Breast epithelium (tissue), 4 donors: ENCODE data around the gene UBE4A. TPM values are rescaled to one million over a fixed set of nuclear protein-coding genes. Genes with fewer than 3 reads are reported as not detected.
A peak's percentile ranks its signal among the peaks of the same experiment; 100 is the strongest.

Source experiments
- DNase-seq, 2 donors: peaks; one replicate each; pipeline ENCODE4 v3.0.0-alpha.2; 2019; ENCODE audit warnings: low spot score in 2 of 2
- H3K27ac ChIP-seq, 2 donors: fragments of 200-600 bp; sonication (generic) in 1 of 2; one replicate each; pipeline ENCODE4 v1.5.1; 2016 to 2019; ENCODE audit warnings: mild to moderate bottlenecking in 1 of 2
- H3K27me3 ChIP-seq, 2 donors: fragments of 200-600 bp; sonication (generic) in 1 of 2; one replicate each; pipeline versions ENCODE4 v1.5.1 to v1.6.0; 2017 to 2019; ENCODE audit warnings: control low read depth in 1 of 2, mild to moderate bottlenecking in 1 of 2
- H3K36me3 ChIP-seq: fragments of 200-600 bp; one replicate; pipeline ENCODE4 v1.5.1; 2019
- H3K4me1 ChIP-seq, 2 donors: fragments of 200-600 bp; sonication (generic); one replicate each; pipeline ENCODE4 v1.5.1; 2016 to 2019; ENCODE audit warnings: control low read depth in 1 of 2
- H3K4me3 ChIP-seq, 3 donors: fragments of 200-600 bp; sonication (generic); 1 replicate in 2 of 3; 2 replicates in 1 of 3; pipeline ENCODE4 v1.5.1; 2016 to 2019; ENCODE audit warnings: mild to moderate bottlenecking in 3 of 3, moderate library complexity in 2 of 3
- H3K9me3 ChIP-seq, 2 donors: fragments of 200-600 bp; sonication (generic) in 1 of 2; one replicate each; pipeline ENCODE4 v1.5.1; 2016 to 2019; ENCODE audit warnings: control low read depth in 1 of 2
- CTCF ChIP-seq, 3 donors: fragments of 450-650 bp; IDR thresholded peaks; one replicate each; pipeline ENCODE4 v1.5.1; 2016 to 2017; ENCODE audit warnings: antibody characterized with exemption in 3 of 3, mild to moderate bottlenecking in 3 of 3, moderate library complexity in 3 of 3
- POLR2A ChIP-seq: fragments of 450-650 bp; IDR thresholded peaks from one replicate; pipeline ENCODE4 v1.6.1; 2016; ENCODE audit warnings: antibody characterized with exemption, mild to moderate bottlenecking, moderate library complexity
- POLR2AphosphoS5 ChIP-seq, 3 donors: sonication (generic); formaldehyde crosslinking; IDR thresholded peaks; one replicate each; pipeline ENCODE4 v1.6.1; 2017; ENCODE audit warnings: antibody characterized with exemption in 3 of 3
- intact Hi-C: fragments of 100-400 bp; cut with DNase I; formaldehyde crosslinking; loops from one replicate; pipeline ENCODE4 v1.15.1; 2023; ENCODE audit warnings: low total_unique reads
- total RNA-seq, 3 donors: library from RNA; depleted of rRNA; stranded (reverse); fragments of >200 nt; gene quantifications; one replicate each; pipeline ENCODE4 v1.1.0, GENCODE V29; 2016

UBE4A gene
- total RNA-seq, 3 donors from 2014 or later: 39.0 to 51.5 (median 51.5) TPM

- no peaks in the 10 kb centered on the region for H3K9me3 ChIP-seq
- intact Hi-C loops: no loop called here
- H3K36me3 ChIP-seq: no peaks in the 10 kb centered on the region
- peak overlapping the region in 1 of 3 donors; percentile 20 for H3K4me3 ChIP-seq
- peaks cover 0 to 4% of the 10 kb centered on the region in 2 donors for H3K27me3 ChIP-seq
- TF ChIP-seq CTCF (IDR thresholded peaks at IDR 0.05) (no peak), POLR2A (no peak), POLR2AphosphoS5 (IDR thresholded peaks at IDR 0.05) (no peak)
- no peaks in the 10 kb centered on the region for H3K4me1 ChIP-seq
- no peak overlapping the region for H3K27ac ChIP-seq
- DNase-seq: no peak
Measured at GRCh38 chr11:118341815-118342489, 17.4 kb upstream of the UBE4A start.

- H3K36me3 ChIP-seq: no peaks in the 10 kb centered on the region
- DNase-seq: no peak
- TF ChIP-seq CTCF (IDR thresholded peaks at IDR 0.05) (no peak), POLR2A (no peak), POLR2AphosphoS5 (IDR thresholded peaks at IDR 0.05) (no peak)
- H3K9me3 ChIP-seq: no peaks in the 10 kb centered on the region
- H3K4me3 ChIP-seq: peak within 1 kb of the TSS in 1 of 3 donors; percentile 20
- H3K4me1 ChIP-seq: no peaks in the 10 kb centered on the region
- no peak within 1 kb of the TSS for H3K27ac ChIP-seq
- intact Hi-C loops: no loop called here
- H3K27me3 ChIP-seq: peaks cover 0 to 5% of the 10 kb centered on the region in 2 donors
Measured at GRCh38 chr11:118342503-118343161, 16.8 kb upstream of the UBE4A start, which contains the start of gene CD3D. Gene CD3D, minus strand, starts transcription at chr11:118342705. Its CDS starts 98 bp downstream, at chr11:118342607.

GRCh38 chr11:118343248-118343647, 16.2 kb upstream of the UBE4A start:
- H3K36me3 ChIP-seq: no peaks in the 10 kb centered on the region
- intact Hi-C loops: no loop called here
- peaks cover 0 to 11% of the 10 kb centered on the region in 2 donors for H3K27me3 ChIP-seq
- H3K27ac ChIP-seq: no peak overlapping the region
- no peaks in the 10 kb centered on the region for H3K9me3 ChIP-seq
- no peaks in the 10 kb centered on the region for H3K4me1 ChIP-seq
- H3K4me3 ChIP-seq: no peak overlapping the region
- TF ChIP-seq CTCF (IDR thresholded peaks at IDR 0.05) (no peak), POLR2A (no peak), POLR2AphosphoS5 (IDR thresholded peaks at IDR 0.05) (no peak)
- no peak for DNase-seq

- intact Hi-C loops: no loop called here
- Histone ChIP-seq H3K4me1 (no peaks in the 10 kb centered on the region), H3K27me3 (peaks cover 0 to 12% of the 10 kb centered on the region in 2 donors), H3K9me3 (no peaks in the 10 kb centered on the region), H3K36me3 (no peaks in the 10 kb centered on the region), H3K27ac (no peak within 1 kb of the TSS), H3K4me3 (peak within 1 kb of the TSS in 1 of 3 donors; percentile 13)
- DNase-seq: no peak
- TF ChIP-seq POLR2A (no peak), POLR2AphosphoS5 (IDR thresholded peaks at IDR 0.05) (no peak), CTCF (IDR thresholded peaks at IDR 0.05) (no peak)
Measured at GRCh38 chr11:118343981-118344515, 15.4 kb upstream of the UBE4A start, which contains the start of gene CD3G. Gene CD3G, plus strand, starts transcription at chr11:118344344. Its CDS starts 80 bp downstream, at chr11:118344424.

GRCh38 chr11:118349475-118349874, 9.9 kb upstream of the UBE4A start:
- no peak for TF ChIP-seq CTCF (IDR thresholded peaks at IDR 0.05)
- no peak for TF ChIP-seq POLR2AphosphoS5 (IDR thresholded peaks at IDR 0.05)
- no peak for TF ChIP-seq POLR2A
- Histone ChIP-seq H3K4me3 (no peak overlapping the region), H3K4me1 (no peaks in the 10 kb centered on the region), H3K27ac (no peak overlapping the region), H3K9me3 (no peaks in the 10 kb centered on the region), H3K36me3 (no peaks in the 10 kb centered on the region), H3K27me3 (peaks cover 0 to 8% of the 10 kb centered on the region in 2 donors)
- DNase-seq: no peak
- intact Hi-C loops: no loop called here
